ENCODE results near the gene GREB1L.

DNA sequence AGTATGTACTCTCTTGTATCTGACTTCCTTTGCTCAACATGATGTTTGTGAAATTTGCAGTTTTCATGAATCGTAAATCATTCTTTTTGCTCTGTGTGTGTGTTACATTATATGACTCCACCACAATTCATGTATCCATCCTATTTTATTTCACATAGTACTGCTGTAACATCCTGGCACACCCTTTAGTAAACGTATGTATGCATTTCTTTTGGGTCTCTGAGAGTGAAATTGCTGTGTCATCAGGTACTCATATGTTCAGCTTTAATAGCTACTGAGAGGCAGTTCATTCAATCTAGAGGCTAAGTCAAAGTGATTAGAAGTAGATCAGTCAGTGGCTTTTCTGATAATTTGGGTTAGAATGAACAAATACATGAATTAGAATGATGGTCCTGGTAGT is 239.7 kb downstream of the GREB1L start:
- TF ChIP-seq, protein P1, sequence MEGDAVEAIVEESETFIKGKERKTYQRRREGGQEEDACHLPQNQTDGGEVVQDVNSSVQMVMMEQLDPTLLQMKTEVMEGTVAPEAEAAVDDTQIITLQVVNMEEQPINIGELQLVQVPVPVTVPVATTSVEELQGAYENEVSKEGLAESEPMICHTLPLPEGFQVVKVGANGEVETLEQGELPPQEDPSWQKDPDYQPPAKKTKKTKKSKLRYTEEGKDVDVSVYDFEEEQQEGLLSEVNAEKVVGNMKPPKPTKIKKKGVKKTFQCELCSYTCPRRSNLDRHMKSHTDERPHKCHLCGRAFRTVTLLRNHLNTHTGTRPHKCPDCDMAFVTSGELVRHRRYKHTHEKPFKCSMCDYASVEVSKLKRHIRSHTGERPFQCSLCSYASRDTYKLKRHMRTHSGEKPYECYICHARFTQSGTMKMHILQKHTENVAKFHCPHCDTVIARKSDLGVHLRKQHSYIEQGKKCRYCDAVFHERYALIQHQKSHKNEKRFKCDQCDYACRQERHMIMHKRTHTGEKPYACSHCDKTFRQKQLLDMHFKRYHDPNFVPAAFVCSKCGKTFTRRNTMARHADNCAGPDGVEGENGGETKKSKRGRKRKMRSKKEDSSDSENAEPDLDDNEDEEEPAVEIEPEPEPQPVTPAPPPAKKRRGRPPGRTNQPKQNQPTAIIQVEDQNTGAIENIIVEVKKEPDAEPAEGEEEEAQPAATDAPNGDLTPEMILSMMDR (IDR thresholded peaks at IDR 0.05) = no peak
- TF ChIP-seq POLR2A (IDR thresholded peaks at IDR 0.05) = no peak
